Endothelial cell of umbilical vein (primary cell): Measurements from ENCODE around the gene BICD2. TPM values are rescaled to one million over a fixed set of nuclear protein-coding genes. Genes with fewer than 3 reads are reported as not detected.

Experiments
- BruUV-seq: library from RNA; stranded (reverse); fragments of 400-500 nt; replicated peaks from 2 replicates; lab custom pipeline; 2021; lab: Mats Ljungman, UMichigan
- CTCF ChIA-PET: fragments of 300-600, 350-600 bp; sonication (Branson Sonifier 250); formaldehyde crosslinking; loops from one replicate; lab custom pipeline; 2021; ENCODE audit warnings: antibody characterized with exemption, inconsistent platforms; lab: Charles Lee
- POLR2A ChIA-PET: fragments of 300-600, 350-600 bp; sonication (Branson Sonifier 250); formaldehyde crosslinking; loops from one replicate; lab custom pipeline; 2021; ENCODE audit warnings: antibody characterized with exemption, inconsistent platforms; lab: Charles Lee
- DNase-seq: peaks from one replicate; pipeline ENCODE4 v3.0.0-alpha.2; 2011; ENCODE audit warnings: low read depth, low spot score
- FAIRE-seq: peaks from 2 replicates; lab custom pipeline; 2011; peaks lifted over from hg19 to GRCh38; lab: Jason Lieb, UNC
- H2AFZ ChIP-seq: 2 replicates; pipeline ENCODE4 v1.6.0; 2012; ENCODE audit warnings: low read depth, low read length, control low read depth, inconsistent platforms
- H3K27ac ChIP-seq: 2 replicates; pipeline ENCODE4 v1.5.1; 2011; ENCODE audit warnings: low read depth, mild to moderate bottlenecking, control low read depth, low read length, moderate library complexity; ENCODE audit not compliant: insufficient read depth
- H3K27me3 ChIP-seq, 2 experiments: 2 replicates each; pipeline versions ENCODE4 v1.6.0 to v1.6.1; 2011; ENCODE audit warnings: low read length in 2 of 2, mixed read lengths in 1 of 2; ENCODE audit not compliant: control insufficient read depth in 2 of 2, insufficient read depth in 2 of 2
- H3K36me3 ChIP-seq, 2 experiments: 2 replicates in 1 of 2; 3 replicates in 1 of 2; pipeline ENCODE4 v1.5.1; 2011; ENCODE audit warnings: low read length in 2 of 2, mild to moderate bottlenecking in 1 of 2, moderate library complexity in 1 of 2; ENCODE audit not compliant: control insufficient read depth in 2 of 2, insufficient read depth in 2 of 2; ENCODE audit errors: extremely low read depth in 1 of 2
- H3K4me1 ChIP-seq: 3 replicates; pipeline ENCODE4 v1.5.1; 2011; ENCODE audit warnings: mild to moderate bottlenecking, low read length; ENCODE audit not compliant: control insufficient read depth, insufficient read depth; ENCODE audit errors: extremely low read depth
- H3K4me2 ChIP-seq: 2 replicates; pipeline ENCODE4 v1.6.1; 2011; ENCODE audit warnings: low read length, control low read depth, mixed read lengths; ENCODE audit not compliant: insufficient read depth
- H3K4me3 ChIP-seq, 3 experiments: fragments of 200-600 bp in 1 of 3; sonication (generic), shearing (Covaris generic) in 1 of 3; replicated peaks in 1 of 3; 2 replicates each; pipeline ENCODE4 v1.5.1; 2011 to 2016; ENCODE audit warnings: control low read depth in 3 of 3, low read length in 3 of 3, mild to moderate bottlenecking in 2 of 3, inconsistent platforms in 1 of 3, low read depth in 1 of 3, moderate library complexity in 1 of 3; ENCODE audit not compliant: insufficient read depth in 1 of 3
- H3K79me2 ChIP-seq: 2 replicates; pipeline ENCODE4 v1.6.0; 2012; ENCODE audit warnings: low read length, inconsistent platforms; ENCODE audit not compliant: control insufficient read depth, insufficient read depth
- H3K9ac ChIP-seq: replicated peaks from 2 replicates; pipeline ENCODE3; 2011; ENCODE audit warnings: low read length, control low read depth; ENCODE audit not compliant: insufficient read depth; ENCODE audit errors: extremely low read depth
- H3K9me1 ChIP-seq: replicated peaks from 3 replicates; pipeline ENCODE4 v1.6.0; 2011; ENCODE audit warnings: mild to moderate bottlenecking, low read length; ENCODE audit not compliant: control insufficient read depth, insufficient read depth; ENCODE audit errors: extremely low read depth
- H3K9me3 ChIP-seq: replicated peaks from 2 replicates; pipeline ENCODE4 v1.5.1; 2012; ENCODE audit warnings: low read length, inconsistent platforms; ENCODE audit not compliant: control insufficient read depth, insufficient read depth
- H4K20me1 ChIP-seq: replicated peaks from 2 replicates; pipeline ENCODE3; 2011; ENCODE audit warnings: mild to moderate bottlenecking, low read length; ENCODE audit not compliant: control insufficient read depth, insufficient read depth; ENCODE audit errors: extremely low read depth
- EZH2 ChIP-seq: IDR thresholded peaks from 2 replicates; pipeline ENCODE4 v1.6.1; 2012; ENCODE audit warnings: borderline replicate concordance, low read depth, mild to moderate bottlenecking, moderate library complexity, low read length, inconsistent platforms; ENCODE audit not compliant: severe bottlenecking
- FOS ChIP-seq: IDR thresholded peaks from 2 replicates; pipeline ENCODE4 v1.6.1; 2011; ENCODE audit warnings: mild to moderate bottlenecking, low read length, moderate library complexity, borderline replicate concordance; ENCODE audit not compliant: insufficient read depth
- GATA2 ChIP-seq: IDR thresholded peaks from 2 replicates; pipeline ENCODE4 v1.7.0; 2011; ENCODE audit warnings: low read depth, mild to moderate bottlenecking, moderate library complexity, mixed read lengths, low read length; ENCODE audit not compliant: insufficient read length, insufficient read depth
- JUN ChIP-seq: IDR thresholded peaks from 2 replicates; pipeline ENCODE4 v1.6.1; 2011; ENCODE audit warnings: borderline replicate concordance, low read depth; ENCODE audit not compliant: insufficient read length, insufficient read depth
- MYC ChIP-seq: IDR thresholded peaks from one replicate; pipeline ENCODE4 v1.6.1; 2011; ENCODE audit warnings: mild to moderate bottlenecking, low read depth, low read length
- POLR2A ChIP-seq: IDR thresholded peaks from 2 replicates; pipeline ENCODE4 v1.6.1; 2012; ENCODE audit warnings: low read depth, mild to moderate bottlenecking, control low read depth, low read length
- POLR2AphosphoS5 ChIP-seq: IDR thresholded peaks from 2 replicates; pipeline ENCODE4 v1.6.1; 2012; ENCODE audit warnings: low read depth, mild to moderate bottlenecking, control low read depth, low read length, moderate library complexity; ENCODE audit not compliant: insufficient read depth
- dilution Hi-C: fragments of 300-500 bp; cut with MboI; formaldehyde crosslinking; loops from one replicate; pipeline ENCODE4 v1.15.0; 2019; ENCODE audit warnings: low sequenced_read_pairs; ENCODE audit not compliant: extremely low pct_ligation_motif_present
- intact Hi-C: fragments of 100-400 bp; cut with micrococcal nuclease; formaldehyde crosslinking; loops from one replicate; pipeline ENCODE4 v1.10.0; 2022
- polyA plus RNA-seq, 4 experiments: library from polyadenylated mRNA; depleted of rRNA in 3 of 4; stranded (reverse) in 3 of 4; unstranded in 1 of 4; fragments of >200 nt; gene quantifications; 2 replicates each; pipeline versions ENCODE4 v1.2.1 to v1.2.3, GENCODE V29; 2011 to 2012; ENCODE audit warnings: missing spikeins in 1 of 4
- total RNA-seq: library from RNA; stranded (reverse); gene quantifications from 2 replicates; pipeline ENCODE4 v1.2.3, GENCODE V29; 2021
- TF ChIP-seq, protein P1 (sequence below): IDR thresholded peaks from 2 replicates; pipeline ENCODE4 v1.6.1; 2011; ENCODE audit not compliant: insufficient read depth, insufficient read length
- TF ChIP-seq, protein P2 (sequence below), 2 donors: IDR thresholded peaks; 1 replicate in 1 of 2; 2 replicates in 1 of 2; pipeline ENCODE4 v1.5.1; 2011; ENCODE audit warnings: low read length in 2 of 2, mild to moderate bottlenecking in 2 of 2, moderate library complexity in 2 of 2, control low read depth in 1 of 2, inconsistent platforms in 1 of 2, low read depth in 1 of 2; ENCODE audit not compliant: insufficient read depth in 1 of 2; ENCODE audit errors: extremely low read depth in 1 of 2

Gene BICD2
- total and polyA plus RNA-seq, 2 donors (not counting 3 experiments of a cell fraction or from before 2014, with no cell fraction given), result 14.3 to 39.3 TPM

DNA sequence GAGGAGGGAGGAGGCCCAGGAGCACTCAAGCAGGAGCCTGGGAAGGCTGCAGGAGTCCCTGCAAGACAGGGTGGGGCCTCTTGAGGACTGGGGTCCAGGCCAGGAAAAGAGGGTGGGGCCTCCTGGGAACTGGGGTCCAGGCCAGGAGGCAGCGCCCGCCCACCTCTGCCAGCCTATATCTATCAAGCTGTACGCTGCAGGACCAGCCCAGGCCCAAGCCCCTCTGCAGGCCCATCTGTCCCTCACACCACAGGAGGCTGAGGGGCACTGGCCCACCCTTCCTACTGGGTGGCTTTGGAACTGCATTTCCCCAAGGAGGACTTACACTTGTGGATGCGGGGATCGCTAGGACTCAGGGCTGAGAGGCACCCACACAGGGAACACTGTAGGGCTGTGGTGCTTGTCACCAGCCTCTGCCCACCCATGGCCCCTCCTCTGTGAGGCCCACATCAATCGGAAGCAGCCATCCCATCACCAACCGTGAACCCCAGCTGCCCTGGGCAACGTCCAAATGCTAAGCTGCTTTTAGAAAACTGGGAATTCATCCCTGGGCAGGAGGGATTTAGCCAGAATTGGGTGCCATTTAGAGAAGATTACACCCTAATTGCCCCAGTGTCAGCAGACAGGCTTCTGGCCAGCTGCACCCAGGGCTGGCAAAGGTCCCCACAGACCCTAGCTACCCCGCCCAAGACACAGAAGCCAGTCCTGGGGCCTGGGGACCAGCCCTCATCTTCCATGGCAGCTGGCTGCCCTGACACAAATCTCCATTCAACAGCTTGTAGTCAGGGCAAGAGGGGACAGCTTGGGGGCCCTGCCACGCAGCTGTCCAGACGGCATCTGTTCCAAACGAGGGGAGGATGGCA is 15.3 kb downstream of the BICD2 start:
- CTCF ChIA-PET, result interaction anchor here (1.0 kb wide), 1 partner anchor 32 kb away, joined by 3 read pairs; no protein-coding TSS in a partner anchor
- H3K9ac ChIP-seq, result no peak overlapping the region
- peaks cover 90% of the 10 kb centered on the region for H3K79me2 ChIP-seq
- no peak overlapping the region for H2AFZ ChIP-seq
- H3K27ac ChIP-seq, result no peak overlapping the region
- H3K4me1 ChIP-seq, result peaks cover 35% of the 10 kb centered on the region
- no TSS peak for BruUV-seq
- H3K27me3 ChIP-seq, result no peaks in the 10 kb centered on the region
- H3K4me3 ChIP-seq, result no peak overlapping the region
- no peaks in the 10 kb centered on the region for H4K20me1 ChIP-seq
- DNase-seq (no peak), FAIRE-seq (no peak)
- H3K4me2 ChIP-seq, result no peak overlapping the region
- POLR2A ChIA-PET, result no interaction called here
- no peaks in the 10 kb centered on the region for H3K36me3 ChIP-seq
- H3K9me1 ChIP-seq, result no peaks in the 10 kb centered on the region
- dilution Hi-C loops (no loop called here), intact Hi-C loops (no loop called here)
- TF ChIP-seq, protein P1, sequence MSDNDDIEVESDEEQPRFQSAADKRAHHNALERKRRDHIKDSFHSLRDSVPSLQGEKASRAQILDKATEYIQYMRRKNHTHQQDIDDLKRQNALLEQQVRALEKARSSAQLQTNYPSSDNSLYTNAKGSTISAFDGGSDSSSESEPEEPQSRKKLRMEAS, result no peak
- TF ChIP-seq POLR2A (no peak), EZH2 (no peak), FOS (no peak), POLR2AphosphoS5 (no peak), GATA2 (no peak), MYC (no peak), JUN (no peak)
- TF ChIP-seq, protein P2, sequence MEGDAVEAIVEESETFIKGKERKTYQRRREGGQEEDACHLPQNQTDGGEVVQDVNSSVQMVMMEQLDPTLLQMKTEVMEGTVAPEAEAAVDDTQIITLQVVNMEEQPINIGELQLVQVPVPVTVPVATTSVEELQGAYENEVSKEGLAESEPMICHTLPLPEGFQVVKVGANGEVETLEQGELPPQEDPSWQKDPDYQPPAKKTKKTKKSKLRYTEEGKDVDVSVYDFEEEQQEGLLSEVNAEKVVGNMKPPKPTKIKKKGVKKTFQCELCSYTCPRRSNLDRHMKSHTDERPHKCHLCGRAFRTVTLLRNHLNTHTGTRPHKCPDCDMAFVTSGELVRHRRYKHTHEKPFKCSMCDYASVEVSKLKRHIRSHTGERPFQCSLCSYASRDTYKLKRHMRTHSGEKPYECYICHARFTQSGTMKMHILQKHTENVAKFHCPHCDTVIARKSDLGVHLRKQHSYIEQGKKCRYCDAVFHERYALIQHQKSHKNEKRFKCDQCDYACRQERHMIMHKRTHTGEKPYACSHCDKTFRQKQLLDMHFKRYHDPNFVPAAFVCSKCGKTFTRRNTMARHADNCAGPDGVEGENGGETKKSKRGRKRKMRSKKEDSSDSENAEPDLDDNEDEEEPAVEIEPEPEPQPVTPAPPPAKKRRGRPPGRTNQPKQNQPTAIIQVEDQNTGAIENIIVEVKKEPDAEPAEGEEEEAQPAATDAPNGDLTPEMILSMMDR (IDR thresholded peaks at IDR 0.05; ENCODE audit: extremely low read depth in 1 of 2, insufficient read depth in 1 of 2, low read depth in 1 of 2, low read length in 2 of 2), result no peak
- H3K9me3 ChIP-seq, result no peaks in the 10 kb centered on the region
